Measurements from ENCODE around the gene OR8S1.
A peak's percentile ranks its signal among the peaks of the same experiment; 100 is the strongest.
"Not testable (repeated sequence)": the region's sequence is repeated elsewhere in the genome, so short reads cannot be mapped to it uniquely, and the experiment has no call there.

OR8S1 gene

GRCh38 chr12:48553666-48554343 is 28.4 kb downstream of the OR8S1 start:
- DNase-seq = not testable (repeated sequence)

GRCh38 chr12:48556631-48557030 is 31.2 kb downstream of the OR8S1 start:
- no peak for DNase-seq

GRCh38 chr12:48557919-48558318 is 32.5 kb downstream of the OR8S1 start:
- DNase-seq = no peak

- no peak for DNase-seq
Observed at GRCh38 chr12:48567731-48568130, 42.3 kb downstream of the OR8S1 start.

- DNase-seq = no peak
Observed at GRCh38 chr12:48569946-48570345, 44.5 kb downstream of the OR8S1 start, which contains the start of gene LALBA. Gene LALBA (minus strand): TSS chr12:48570046. CDS start chr12:48570020, 26 bp downstream.

GRCh38 chr12:48572326-48572725 is 46.9 kb downstream of the OR8S1 start:
- peak in 7 of 58 donors; percentile 0 to 17 (median 3) for DNase-seq

All from anterior cingulate cortex (tissue), 58 donors.